OCI-LY3 (cell line): ENCODE results near the gene HADH.

Experiments used
- H2AFZ ChIP-seq: fragments of 200-600, 300-600 bp; shearing (Covaris generic); 2 replicates; pipeline ENCODE4 v1.6.0; 2014; ENCODE audit warnings: antibody characterized with exemption, low read depth, low read length
- H3K27ac ChIP-seq: fragments of 200-600, 300-600 bp; sonication (generic); 2 replicates; pipeline ENCODE4 v1.5.1; 2014; ENCODE audit warnings: mild to moderate bottlenecking, low read length, moderate library complexity, mixed read lengths
- H3K27me3 ChIP-seq: fragments of 200-600, 300-600 bp; sonication (generic); 2 replicates; pipeline ENCODE4 v1.6.1; 2014; ENCODE audit warnings: low read depth, low read length, mixed read lengths
- H3K36me3 ChIP-seq: fragments of 200-600, 300-600 bp; sonication (generic); replicated peaks from 2 replicates; pipeline ENCODE3; 2014; ENCODE audit warnings: low read depth, low read length, mixed read lengths
- H3K4me1 ChIP-seq: fragments of 300-600, 200-600 bp; sonication (generic); 2 replicates; pipeline ENCODE4 v1.6.1; 2014; ENCODE audit warnings: low read length, mixed read lengths
- H3K4me2 ChIP-seq: fragments of 200-600, 300-600 bp; sonication (generic); 2 replicates; pipeline ENCODE4 v1.6.1; 2014; ENCODE audit warnings: low read length, mixed read lengths
- H3K4me3 ChIP-seq: fragments of 300-600, 200-600 bp; sonication (generic); 2 replicates; pipeline ENCODE4 v1.5.1; 2014; ENCODE audit warnings: antibody characterized with exemption, mild to moderate bottlenecking, low read length, moderate library complexity
- H3K79me2 ChIP-seq: fragments of 300-600, 200-600 bp; shearing (Covaris generic); 2 replicates; pipeline ENCODE4 v1.6.1; 2014; ENCODE audit warnings: mild to moderate bottlenecking, low read length, mixed read lengths
- H3K9ac ChIP-seq: fragments of 300-600, 200-600 bp; shearing (Covaris generic); 2 replicates; pipeline ENCODE4 v1.6.0; 2014; ENCODE audit warnings: mild to moderate bottlenecking, low read length, moderate library complexity
- H3K9me3 ChIP-seq: fragments of 200-600, 300-600 bp; shearing (Covaris generic); 2 replicates; pipeline ENCODE4 v1.6.1; 2014; ENCODE audit warnings: low read length, mixed read lengths; ENCODE audit not compliant: insufficient read depth
- H4K20me1 ChIP-seq: fragments of 200-600, 300-600 bp; sonication (generic); 2 replicates; pipeline ENCODE4 v1.6.1; 2016; ENCODE audit warnings: low read length, mixed read lengths; ENCODE audit not compliant: insufficient read depth
- CTCF ChIP-seq: fragments of 200-600, 300-600 bp; sonication (generic); IDR thresholded peaks from 2 replicates; pipeline ENCODE4 v1.5.1; 2014; ENCODE audit warnings: antibody characterized with exemption, low read length, low read depth
- EZH2phosphoT487 ChIP-seq: fragments of 200-600 bp; shearing (Covaris generic); IDR thresholded peaks from 2 replicates; pipeline ENCODE4 v1.6.1; 2018; ENCODE audit warnings: antibody characterized with exemption, mixed run types, low read depth

HADH gene

GRCh38 chr4:108024878-108025165 is 35.1 kb downstream of the HADH start:
- H3K79me2 ChIP-seq, result no peaks in the 10 kb centered on the region
- H4K20me1 ChIP-seq, result no peaks in the 10 kb centered on the region
- TF ChIP-seq EZH2phosphoT487 (no peak), CTCF (no peak)
- no peak overlapping the region for H3K9ac ChIP-seq
- peaks cover 2% of the 10 kb centered on the region; the same call in 1 of the 2 replicates for H3K4me1 ChIP-seq
- no peak overlapping the region for H3K4me3 ChIP-seq
- H3K27ac ChIP-seq, result no peak overlapping the region
- H3K27me3 ChIP-seq, result no peaks in the 10 kb centered on the region
- no peak overlapping the region for H2AFZ ChIP-seq
- peaks cover 58% of the 10 kb centered on the region for H3K36me3 ChIP-seq
- no peaks in the 10 kb centered on the region for H3K9me3 ChIP-seq
- no peak overlapping the region for H3K4me2 ChIP-seq

GRCh38 chr4:108029016-108029720 is 39.5 kb downstream of the HADH start:
- Histone ChIP-seq H2AFZ (no peak overlapping the region), H4K20me1 (no peaks in the 10 kb centered on the region), H3K79me2 (no peaks in the 10 kb centered on the region), H3K9ac (no peak overlapping the region), H3K4me2 (no peak overlapping the region), H3K4me1 (peaks cover 15% of the 10 kb centered on the region), H3K4me3 (no peak overlapping the region), H3K27me3 (no peaks in the 10 kb centered on the region), H3K36me3 (peaks cover 50% of the 10 kb centered on the region), H3K9me3 (no peaks in the 10 kb centered on the region), H3K27ac (no peak overlapping the region)
- TF ChIP-seq CTCF (no peak), EZH2phosphoT487 (no peak)

GRCh38 chr4:108029731-108030130 is 40.0 kb downstream of the HADH start:
- Histone ChIP-seq H3K27ac (no peak overlapping the region), H2AFZ (no peak overlapping the region), H3K9ac (no peak overlapping the region), H3K9me3 (no peaks in the 10 kb centered on the region), H3K4me1 (peaks cover 15% of the 10 kb centered on the region), H4K20me1 (no peaks in the 10 kb centered on the region), H3K27me3 (no peaks in the 10 kb centered on the region), H3K4me2 (no peak overlapping the region), H3K79me2 (no peaks in the 10 kb centered on the region), H3K4me3 (no peak overlapping the region), H3K36me3 (peaks cover 51% of the 10 kb centered on the region)
- TF ChIP-seq CTCF (no peak), EZH2phosphoT487 (no peak)

- no peaks in the 10 kb centered on the region for H3K27me3 ChIP-seq
- H3K27ac ChIP-seq, result no peak overlapping the region
- no peak overlapping the region for H2AFZ ChIP-seq
- no peak overlapping the region for H3K4me2 ChIP-seq
- H3K79me2 ChIP-seq, result no peaks in the 10 kb centered on the region
- H3K4me1 ChIP-seq, result peaks cover 15% of the 10 kb centered on the region
- no peak overlapping the region for H3K4me3 ChIP-seq
- TF ChIP-seq CTCF, result peak; percentile 76
- TF ChIP-seq EZH2phosphoT487, result no peak
- H3K36me3 ChIP-seq, result peaks cover 48% of the 10 kb centered on the region
- H4K20me1 ChIP-seq, result no peaks in the 10 kb centered on the region
- no peak overlapping the region for H3K9ac ChIP-seq
- no peaks in the 10 kb centered on the region for H3K9me3 ChIP-seq
Observed at GRCh38 chr4:108030332-108030731, 40.6 kb downstream of the HADH start.
